Retinal pigment epithelial cell (primary cell): Measurements from ENCODE around the gene SLA2.
"Not testable (repeated sequence)": the region's sequence is repeated elsewhere in the genome, so short reads cannot be mapped to it uniquely, and the experiment has no call there.

Experiments used
- DNase-seq: peaks from one replicate; pipeline ENCODE4 v3.0.0-alpha.2; 2010; ENCODE audit warnings: low read depth
- H3K4me3 ChIP-seq: 2 replicates; pipeline ENCODE4 v1.5.1; 2011; ENCODE audit warnings: mild to moderate bottlenecking, low read length, control low read depth, moderate library complexity
- CTCF ChIP-seq: conservative IDR thresholded peaks from 2 replicates; pipeline ENCODE4 v1.5.1; 2011; ENCODE audit warnings: low read depth, low read length, control low read depth, inconsistent platforms

Gene SLA2

GRCh38 chr20:36611625-36612024 lies 34.4 kb downstream of the SLA2 start:
- no peak for TF ChIP-seq CTCF
- H3K4me3 ChIP-seq, result no peak overlapping the region
- DNase-seq, result no peak

- not testable (repeated sequence) for DNase-seq, H3K4me3 ChIP-seq
Measured at GRCh38 chr20:36608388-36608728, 37.6 kb downstream of the SLA2 start.

DNA sequence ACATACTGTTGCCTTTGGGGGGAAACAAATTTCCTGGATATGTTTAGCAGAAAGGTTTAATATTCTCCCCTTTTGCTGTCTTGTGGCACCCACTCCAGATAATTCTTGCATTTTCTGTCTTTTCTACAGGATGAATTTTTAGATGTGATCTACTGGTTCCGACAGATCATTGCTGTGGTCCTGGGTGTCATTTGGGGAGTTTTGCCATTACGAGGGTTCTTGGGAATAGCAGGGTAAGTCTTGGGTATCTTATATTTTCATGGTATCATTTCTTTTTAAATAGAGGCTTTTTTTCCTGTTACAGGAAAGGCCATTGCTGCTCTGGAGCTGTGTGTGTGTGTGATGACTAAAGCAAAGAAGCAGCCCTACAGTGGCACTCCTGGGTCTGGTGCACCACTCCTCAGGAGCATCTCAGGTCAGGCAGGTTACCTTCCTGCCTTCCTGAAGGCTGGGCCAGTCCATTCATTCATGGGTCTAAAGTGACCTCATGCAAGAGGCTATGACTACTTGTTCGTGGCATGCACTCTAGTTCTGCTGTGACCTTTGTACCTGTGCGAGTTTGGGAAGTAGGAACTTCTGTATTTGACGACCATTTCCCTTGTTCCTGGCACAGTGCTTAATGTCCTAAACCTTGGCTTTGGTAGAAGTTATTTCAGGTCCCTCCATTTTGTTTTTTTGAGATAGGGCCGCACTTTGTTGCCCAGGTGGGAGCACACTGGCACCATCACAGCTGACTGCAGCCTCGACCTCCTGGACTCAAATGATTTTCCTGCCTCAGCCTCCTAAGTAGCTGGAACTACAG lies 38.2 kb downstream of the SLA2 start:
- no peak overlapping the region for H3K4me3 ChIP-seq
- TF ChIP-seq CTCF, result no peak
- no peak for DNase-seq

DNA sequence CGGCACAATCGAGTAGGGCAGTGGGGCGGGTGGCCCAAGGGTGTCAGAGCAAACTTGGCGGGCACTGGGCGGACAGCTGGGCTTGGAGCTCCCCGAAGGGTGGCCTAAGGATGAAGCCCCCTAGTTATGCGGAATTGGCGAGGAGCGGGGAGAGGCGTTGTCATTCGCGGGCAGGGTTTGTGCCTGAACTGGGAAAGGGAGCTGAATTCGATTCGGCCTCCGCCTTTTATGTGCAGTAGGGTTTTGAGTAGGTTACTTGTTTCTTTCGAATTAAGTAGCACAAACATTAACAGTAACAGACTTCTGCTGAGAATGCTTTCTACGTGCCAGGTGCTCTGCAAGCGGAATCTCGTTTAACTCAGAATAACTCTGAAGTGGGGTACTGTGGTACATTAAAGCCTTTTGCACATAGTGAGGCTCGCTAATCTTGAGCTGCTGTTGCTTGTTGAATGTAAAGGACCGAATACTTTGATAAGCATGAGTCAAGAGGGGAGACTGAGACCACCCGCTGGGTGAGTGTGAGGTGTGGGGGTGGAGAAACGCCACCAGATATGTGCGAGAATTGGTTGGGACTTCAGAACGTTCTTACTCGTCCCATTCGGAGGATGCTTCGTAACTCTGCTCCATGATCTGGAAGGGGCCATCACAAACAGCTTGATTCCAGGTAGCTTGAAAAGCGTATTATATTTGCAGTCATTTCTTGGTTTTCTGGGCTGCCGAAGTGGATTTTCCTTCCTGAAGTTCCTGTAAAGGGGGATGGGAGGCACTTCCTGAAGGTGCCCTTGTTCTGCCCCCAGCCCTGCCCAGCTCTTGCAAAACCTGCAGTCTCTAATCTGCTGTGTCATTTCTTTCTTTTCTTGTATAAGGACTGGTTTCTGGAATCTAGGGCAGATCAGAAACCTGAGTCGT lies 39.6 kb downstream of the SLA2 start:
- peak; percentile 8 for DNase-seq
- TF ChIP-seq CTCF, result no peak
- H3K4me3 ChIP-seq, result peak overlapping the region; percentile 98

DNA sequence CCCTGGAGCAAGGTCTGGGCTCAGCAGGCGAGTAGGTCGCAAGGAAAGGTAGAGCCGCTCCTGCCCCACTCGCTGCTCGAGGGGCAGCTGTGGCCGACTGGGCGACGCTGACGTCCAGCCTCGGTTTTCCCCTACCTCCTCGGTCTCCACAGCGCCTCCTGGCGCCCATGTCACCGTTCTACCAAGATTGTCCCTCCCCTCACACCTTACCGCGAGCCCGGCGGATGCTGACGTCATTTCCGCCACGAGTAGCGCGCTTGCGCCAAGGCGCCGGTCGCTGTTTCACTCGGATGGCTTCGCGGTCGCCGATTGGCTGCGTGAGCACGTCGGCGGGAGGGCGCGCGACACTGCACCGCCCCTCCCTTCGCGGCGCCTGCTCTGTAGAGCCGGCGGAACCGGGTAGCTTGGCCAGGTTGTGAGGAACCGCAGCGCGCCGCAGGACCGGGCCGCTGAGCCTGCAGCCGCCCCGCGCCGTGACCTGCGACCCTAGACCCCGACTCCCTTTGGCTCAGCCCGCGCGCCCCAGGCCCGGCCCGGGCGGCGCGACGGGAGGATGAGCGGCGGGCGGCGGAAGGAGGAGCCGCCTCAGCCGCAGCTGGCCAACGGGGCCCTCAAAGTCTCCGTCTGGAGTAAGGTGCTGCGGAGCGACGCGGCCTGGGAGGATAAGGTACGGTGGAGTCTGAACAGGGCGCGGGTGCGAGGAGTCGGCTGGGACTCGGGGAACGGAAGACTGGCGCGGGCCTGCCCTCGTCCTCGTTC lies 40.4 kb downstream of the SLA2 start, which contains the start of gene RAB5IF:
RAB5IF (plus strand) TSS at position 381 of the 759 bp plus-strand sequence; CDS start at position 554, 173 bp downstream.
- peak within 1 kb of the TSS; percentile 98 for H3K4me3 ChIP-seq
- peak; percentile 91 for TF ChIP-seq CTCF
- DNase-seq, result peak; percentile 93

DNA sequence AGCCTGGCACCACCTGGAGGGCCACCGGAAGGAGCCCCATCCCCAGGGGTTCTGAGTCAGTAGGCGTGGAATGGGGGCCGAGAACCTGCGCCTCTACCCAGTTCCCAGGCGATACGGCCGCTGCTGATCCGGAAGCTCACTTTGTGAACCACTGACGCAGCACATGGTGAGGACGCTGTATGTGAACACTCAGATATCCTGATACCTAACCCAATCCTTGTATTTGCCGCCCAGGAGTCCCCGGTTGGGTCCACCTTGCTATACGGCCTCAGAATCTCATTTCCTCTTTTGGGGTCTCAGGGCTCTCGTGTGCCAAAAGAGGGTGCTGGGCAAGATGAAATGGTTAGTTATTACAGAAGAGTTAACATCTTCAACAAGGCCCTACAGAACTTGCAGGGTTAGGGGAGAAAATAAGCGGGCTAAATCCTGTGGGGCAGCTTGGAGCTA lies 41.0 kb downstream of the SLA2 start:
- H3K4me3 ChIP-seq, result peak overlapping the region; percentile 31
- no peak for TF ChIP-seq CTCF
- no peak for DNase-seq

DNA sequence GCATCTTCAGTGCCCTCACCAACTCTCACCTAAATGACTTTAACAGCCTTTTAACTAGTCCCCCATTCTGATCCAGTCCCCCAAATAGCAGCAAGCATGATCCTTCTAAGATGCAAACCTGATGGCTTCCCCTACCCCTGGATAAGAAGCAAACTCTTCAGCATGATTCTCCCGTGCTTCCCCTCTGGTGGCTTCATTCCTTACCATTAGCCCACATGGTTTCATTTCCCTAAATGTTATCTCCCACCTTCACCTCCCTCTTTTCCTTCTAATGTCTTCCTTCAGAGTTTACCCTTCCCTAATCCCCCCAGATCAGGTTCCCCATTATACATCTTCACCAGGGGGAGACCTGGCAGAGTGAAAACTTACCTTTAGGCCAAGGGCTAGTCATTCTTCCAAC lies 44.5 kb downstream of the SLA2 start:
- H3K4me3 ChIP-seq, result no peak overlapping the region
- no peak for DNase-seq
- TF ChIP-seq CTCF, result no peak
